IPS-18c (cell line): ENCODE results near the gene GNG4.
"Not testable (repeated sequence)": the region's sequence is repeated elsewhere in the genome, so short reads cannot be mapped to it uniquely, and the experiment has no call there.

ENCODE experiments used
- H3K4me3 ChIP-seq: 2 replicates; pipeline ENCODE4 v1.7.0; 2013; ENCODE audit warnings: low read depth, mild to moderate bottlenecking, low read length, moderate library complexity; ENCODE audit not compliant: insufficient read depth
- H3K9me3 ChIP-seq: one replicate; pipeline ENCODE4 v1.6.1; 2013; ENCODE audit warnings: mild to moderate bottlenecking, low read length, moderate library complexity; ENCODE audit not compliant: control insufficient read depth, insufficient read depth

GNG4 gene

GRCh38 chr1:235608278-235608677 lies 41.3 kb downstream of the GNG4 start:
- Histone ChIP-seq H3K9me3 (no peaks in the 10 kb centered on the region), H3K4me3 (no peak overlapping the region)

DNA sequence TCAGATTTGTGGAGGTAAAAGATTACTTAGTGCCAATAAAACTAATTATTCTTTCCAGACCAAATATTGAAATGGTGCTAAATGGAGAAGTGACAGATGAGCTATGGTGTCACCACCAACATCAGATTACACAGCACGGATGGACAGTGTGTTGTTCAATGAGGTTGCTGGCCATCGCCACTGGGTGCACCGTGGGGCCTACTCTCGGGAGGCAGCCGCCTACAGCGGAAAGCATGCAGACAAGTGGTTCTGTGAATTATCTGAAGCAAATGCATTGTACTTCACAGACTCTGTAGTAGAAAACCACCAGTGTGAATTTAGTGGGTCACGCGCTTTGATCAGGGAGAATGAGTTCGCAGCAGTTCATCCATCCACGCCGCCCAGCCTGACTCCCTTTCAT lies 42.3 kb downstream of the GNG4 start:
- H3K9me3 ChIP-seq = no peaks in the 10 kb centered on the region
- H3K4me3 ChIP-seq = no peak overlapping the region

DNA sequence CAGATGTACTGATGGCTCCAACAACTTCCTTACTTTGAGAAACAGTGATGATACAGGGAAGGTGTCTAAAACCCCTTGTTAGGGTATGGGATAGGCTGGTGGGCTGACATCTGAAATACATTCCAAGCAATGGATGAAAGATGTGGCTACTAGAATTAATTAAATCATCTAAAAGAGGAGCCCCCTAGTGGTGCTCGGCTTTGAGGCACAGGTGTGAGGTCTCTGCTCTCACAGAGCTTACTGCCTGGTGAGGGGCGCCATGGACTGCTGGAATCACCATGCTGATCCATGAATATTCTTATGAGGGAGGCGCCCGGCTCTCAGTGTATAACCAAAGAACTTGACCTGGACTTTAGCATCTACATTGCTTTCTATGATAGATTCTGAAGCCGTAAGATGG lies 48.5 kb downstream of the GNG4 start:
- Histone ChIP-seq H3K9me3 (no peaks in the 10 kb centered on the region), H3K4me3 (no peak overlapping the region)

DNA sequence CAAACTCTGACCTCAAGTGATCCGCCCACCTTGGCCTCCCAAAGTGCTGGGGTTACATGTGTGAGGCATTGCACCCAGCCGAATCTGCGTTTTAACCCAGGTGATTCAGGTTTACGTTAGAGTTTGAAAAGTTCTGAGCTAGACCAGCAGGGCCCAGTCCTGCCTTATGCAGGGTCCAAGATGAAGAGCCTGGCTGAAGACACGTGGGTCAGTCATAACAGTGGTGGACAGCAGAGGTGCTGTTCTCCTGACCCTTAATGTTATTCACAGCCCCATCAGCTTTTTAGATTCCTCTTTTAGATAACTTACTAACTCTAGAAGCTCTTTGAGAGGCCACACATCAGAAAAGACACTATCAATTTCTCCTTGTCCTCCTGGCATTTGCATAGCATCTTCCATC lies 50.0 kb downstream of the GNG4 start:
- Histone ChIP-seq H3K4me3 (no peak overlapping the region), H3K9me3 (no peaks in the 10 kb centered on the region)

DNA sequence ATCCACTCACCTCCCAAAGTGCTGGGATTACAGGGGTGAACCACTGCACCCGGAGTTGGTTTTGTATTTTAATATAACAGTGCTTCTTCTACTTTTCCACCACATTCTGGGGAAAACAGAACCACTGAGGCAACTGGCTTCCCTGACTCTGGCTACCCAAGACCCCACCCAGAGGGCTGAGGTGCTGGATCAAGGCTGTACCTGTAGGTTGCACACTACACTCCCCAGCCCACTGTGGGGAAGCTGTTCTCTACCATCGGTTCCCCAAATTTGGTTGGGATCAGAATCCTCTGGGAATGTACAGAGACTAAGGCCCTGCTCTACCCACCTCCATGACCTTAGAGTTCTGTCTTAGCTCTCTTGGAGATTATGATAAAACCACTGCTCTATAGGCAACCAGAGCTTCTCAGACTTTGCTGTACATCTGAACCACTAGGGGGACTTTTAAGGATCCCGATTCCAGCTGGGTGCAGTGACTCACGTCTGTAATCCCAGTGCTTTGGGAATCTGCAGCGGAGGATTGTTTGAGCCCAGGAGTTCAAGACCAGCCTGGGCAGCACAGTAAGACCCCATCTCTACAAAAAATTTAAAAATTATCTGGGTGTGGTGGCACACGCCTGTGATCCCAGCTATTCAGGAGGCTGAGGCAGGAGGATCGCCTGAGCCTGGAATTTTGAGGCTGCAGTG lies 51.6 kb downstream of the GNG4 start:
- no peaks in the 10 kb centered on the region for H3K9me3 ChIP-seq
- H3K4me3 ChIP-seq = no peak overlapping the region

DNA sequence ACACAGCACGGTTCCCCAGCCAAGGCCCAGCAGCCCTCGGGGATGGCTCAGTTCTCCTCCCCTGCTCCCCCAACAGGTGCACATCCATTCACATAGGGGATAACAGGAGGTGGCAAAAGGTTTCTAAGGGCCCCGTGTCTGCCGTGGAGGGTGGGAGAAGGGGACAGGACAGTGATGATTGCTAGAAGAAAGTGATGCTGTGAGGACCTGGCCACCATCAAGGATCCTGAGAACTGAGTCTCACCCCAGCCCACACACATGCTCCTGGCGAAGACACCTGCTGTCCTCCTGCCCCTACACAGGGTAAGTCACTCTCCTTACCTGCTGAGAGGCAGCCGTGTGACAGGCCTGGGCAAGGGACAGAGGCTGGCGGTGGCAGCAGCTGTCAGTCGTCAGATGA lies 54.5 kb downstream of the GNG4 start:
- Histone ChIP-seq H3K9me3 (no peaks in the 10 kb centered on the region), H3K4me3 (no peak overlapping the region)

DNA sequence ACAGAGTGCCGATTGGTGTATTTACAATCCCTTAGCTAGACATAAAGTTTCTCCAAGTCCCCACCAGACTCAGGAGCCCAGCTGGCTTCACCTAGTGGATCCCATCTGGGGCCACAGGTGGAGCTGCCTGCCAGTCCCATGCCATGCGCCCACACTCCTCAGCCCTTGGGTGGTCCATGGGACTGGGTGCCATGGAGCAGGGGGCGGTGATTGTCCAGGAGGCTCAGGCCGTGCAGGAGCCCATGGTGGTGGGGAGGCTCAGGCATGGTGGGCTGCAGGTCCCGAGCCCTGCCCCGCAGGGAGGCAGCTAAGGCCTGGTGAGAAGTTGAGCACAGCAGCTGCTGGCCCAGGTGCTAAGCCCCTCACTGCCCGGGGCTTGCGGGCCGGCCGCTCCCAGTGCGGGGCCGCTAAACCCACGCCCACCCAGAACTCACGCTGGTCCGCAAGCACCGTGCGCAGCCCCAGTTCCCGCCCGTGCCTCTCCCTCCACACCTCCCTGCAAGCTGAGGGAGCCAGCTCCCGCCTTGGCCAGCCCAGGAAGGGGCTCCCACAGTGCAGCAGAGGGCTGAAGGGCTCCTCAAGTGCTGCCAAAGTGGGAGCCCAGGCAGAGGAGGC lies 55.2 kb downstream of the GNG4 start:
- H3K4me3 ChIP-seq, H3K9me3 ChIP-seq: not testable (repeated sequence)

GRCh38 chr1:235588916-235589515 lies 60.6 kb downstream of the GNG4 start:
- Histone ChIP-seq H3K9me3 (peaks cover 5% of the 10 kb centered on the region), H3K4me3 (no peak overlapping the region; the same call in 1 of the 2 replicates)

DNA sequence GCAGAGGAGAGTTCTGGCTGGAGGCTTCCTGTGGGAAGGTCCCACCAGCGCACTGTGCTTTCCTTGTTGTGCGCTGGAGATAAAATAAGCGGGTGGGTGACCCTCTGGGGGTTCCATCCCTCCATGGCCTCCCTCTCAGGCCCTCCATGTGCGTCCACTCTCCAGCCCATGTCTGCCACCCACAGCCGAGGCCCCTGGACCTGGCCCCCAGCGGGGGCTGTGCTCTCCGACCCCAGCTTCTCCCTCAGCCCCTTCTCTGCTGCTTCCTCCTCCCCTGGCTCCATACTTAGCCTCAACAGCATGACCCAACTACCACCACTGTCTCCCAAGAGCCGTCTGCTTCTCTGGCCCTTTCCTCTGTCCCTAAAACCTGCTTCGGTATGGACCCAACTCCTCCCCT lies 61.4 kb downstream of the GNG4 start:
- Histone ChIP-seq H3K4me3 (no peak overlapping the region), H3K9me3 (peaks cover 5% of the 10 kb centered on the region)

DNA sequence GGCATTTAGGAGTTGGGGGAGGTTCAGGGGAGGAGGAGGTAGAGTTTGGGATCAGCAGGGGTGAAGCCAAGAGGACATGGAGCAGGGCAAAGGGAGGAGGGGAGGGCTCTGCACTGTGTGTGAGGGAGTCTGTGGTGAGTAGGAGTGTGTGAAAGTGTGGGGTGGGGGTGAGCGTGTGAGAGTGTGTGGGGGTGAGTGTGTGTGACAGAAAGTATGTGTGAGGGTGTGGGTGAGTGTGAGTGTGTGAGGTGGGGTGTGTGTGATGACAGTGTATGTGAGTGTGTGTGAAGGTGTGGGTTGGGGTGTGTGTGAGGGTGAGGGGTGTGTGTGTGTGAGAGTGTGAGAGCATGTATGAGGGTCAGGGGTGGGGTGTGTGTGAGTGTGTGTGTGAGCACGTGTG lies 62.6 kb downstream of the GNG4 start:
- Histone ChIP-seq H3K4me3 (no peak overlapping the region), H3K9me3 (peaks cover 5% of the 10 kb centered on the region)

DNA sequence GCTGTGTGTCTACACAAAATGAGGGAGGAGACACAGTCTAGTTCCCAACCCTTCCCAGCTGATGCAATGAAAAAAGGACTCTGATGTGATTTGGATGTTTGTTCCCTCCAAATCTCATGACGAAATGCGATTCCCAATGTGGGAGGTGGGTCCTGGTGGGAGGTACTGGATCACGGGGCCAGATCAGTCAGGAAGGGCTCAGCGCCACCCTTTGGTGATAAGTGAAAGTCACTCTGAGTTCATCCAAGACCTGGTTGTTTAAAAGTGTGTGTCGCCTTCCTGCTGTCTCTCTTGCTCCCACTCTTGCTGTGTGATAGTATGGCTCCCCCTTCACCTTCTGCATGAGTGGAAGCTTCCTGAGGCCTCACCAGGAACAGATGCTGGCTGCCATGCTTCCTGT lies 63.2 kb downstream of the GNG4 start:
- Histone ChIP-seq H3K9me3 (peaks cover 5% of the 10 kb centered on the region), H3K4me3 (no peak overlapping the region)

DNA sequence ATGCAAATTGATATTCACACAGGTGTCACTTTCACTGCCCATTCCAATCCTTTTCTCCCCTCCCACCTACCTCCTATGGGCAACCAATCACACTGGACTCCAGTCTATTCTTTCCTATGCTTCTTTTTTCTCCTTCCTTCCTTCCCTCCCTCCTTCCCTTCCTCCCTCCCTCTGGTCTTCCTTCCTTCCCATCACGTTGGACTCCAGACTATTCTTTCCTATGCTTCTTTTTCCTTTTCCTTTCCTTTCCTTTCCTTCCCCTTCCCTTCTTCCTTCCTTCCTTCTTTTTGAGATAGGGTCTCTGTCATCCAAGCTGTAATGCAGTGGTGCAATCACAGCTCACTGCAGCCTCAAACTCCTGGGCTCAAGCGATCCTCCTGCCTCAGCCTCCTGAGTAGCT lies 64.6 kb downstream of the GNG4 start:
- Histone ChIP-seq H3K4me3 (no peak overlapping the region), H3K9me3 (peaks cover 5% of the 10 kb centered on the region)

- peaks cover 2% of the 10 kb centered on the region for H3K9me3 ChIP-seq
Observed at GRCh38 chr1:235583511-235584001, 66.0 kb downstream of the GNG4 start.

GRCh38 chr1:235582130-235582529 lies 67.5 kb downstream of the GNG4 start:
- Histone ChIP-seq H3K4me3 (no peak overlapping the region), H3K9me3 (no peaks in the 10 kb centered on the region)

More at GRCh38 chr1:235583511-235584001, 66.0 kb downstream of the GNG4 start:
- H3K4me3 ChIP-seq = no peak overlapping the region

- Histone ChIP-seq H3K9me3 (no peaks in the 10 kb centered on the region), H3K4me3 (no peak overlapping the region)
Observed at GRCh38 chr1:235579891-235580290, 69.7 kb downstream of the GNG4 start.

GRCh38 chr1:235575597-235575996 lies 74.0 kb downstream of the GNG4 start:
- Histone ChIP-seq H3K9me3 (no peaks in the 10 kb centered on the region), H3K4me3 (no peak overlapping the region)

DNA sequence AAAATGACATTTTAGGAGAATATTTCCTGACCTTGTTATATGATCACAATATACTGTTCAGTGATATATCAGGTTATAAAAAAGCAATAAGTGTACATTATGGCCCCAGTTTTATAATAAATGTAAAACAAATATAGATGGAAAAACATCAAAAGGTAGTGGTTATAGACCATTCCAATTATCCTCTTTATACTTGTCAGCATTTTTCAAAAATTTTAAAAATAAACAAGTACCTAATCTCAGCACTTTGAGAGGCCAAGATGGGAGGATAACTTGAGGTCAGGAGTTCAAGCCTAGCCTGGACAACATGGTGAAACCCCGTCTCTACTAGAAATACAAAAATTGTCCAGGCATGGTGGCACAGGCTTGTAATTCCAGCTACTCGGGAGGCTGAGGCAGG lies 75.7 kb downstream of the GNG4 start:
- H3K4me3 ChIP-seq = no peak overlapping the region
- no peaks in the 10 kb centered on the region for H3K9me3 ChIP-seq

DNA sequence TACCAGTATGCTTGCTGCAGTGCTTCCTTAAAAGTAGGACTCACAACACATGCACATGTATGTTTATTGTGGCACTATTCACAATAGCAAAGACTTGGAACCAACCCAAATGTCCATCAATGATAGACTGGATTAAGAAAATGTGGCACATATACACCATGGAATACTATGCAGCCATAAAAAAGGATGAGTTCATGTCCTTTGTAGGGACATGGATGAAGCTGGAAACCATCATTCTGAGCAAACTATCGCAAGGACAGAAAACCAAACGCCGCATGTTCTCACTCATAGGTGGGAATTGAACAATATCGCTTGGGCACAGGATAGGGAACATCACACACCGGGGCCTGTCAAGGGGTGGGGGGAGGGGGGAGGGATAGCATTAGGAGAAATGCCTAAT lies 76.6 kb downstream of the GNG4 start:
- H3K4me3 ChIP-seq = not testable (repeated sequence)

More for the DNA sequence above, 76.6 kb downstream of the GNG4 start:
- not testable (repeated sequence) for H3K9me3 ChIP-seq
